Tibial nerve (tissue), 3 donors: ENCODE data around the gene VSTM2L.

ENCODE experiments used
- POLR2A ChIP-seq, 2 donors: fragments of 450-650 bp; IDR thresholded peaks; one replicate each; pipeline ENCODE4 v1.6.1; 2017; ENCODE audit warnings: antibody characterized with exemption in 2 of 2, mild to moderate bottlenecking in 2 of 2, moderate library complexity in 2 of 2
- TF ChIP-seq, protein P1 (sequence below), 5 experiments: fragments of 200-600 bp in 3 of 5; fragments of 450-650 bp in 2 of 5; sonication (generic) in 3 of 5; IDR thresholded peaks; one replicate each; pipeline ENCODE4 v1.5.1; 2016 to 2019; ENCODE audit warnings: antibody characterized with exemption in 5 of 5, mild to moderate bottlenecking in 3 of 5, moderate library complexity in 2 of 5

DNA sequence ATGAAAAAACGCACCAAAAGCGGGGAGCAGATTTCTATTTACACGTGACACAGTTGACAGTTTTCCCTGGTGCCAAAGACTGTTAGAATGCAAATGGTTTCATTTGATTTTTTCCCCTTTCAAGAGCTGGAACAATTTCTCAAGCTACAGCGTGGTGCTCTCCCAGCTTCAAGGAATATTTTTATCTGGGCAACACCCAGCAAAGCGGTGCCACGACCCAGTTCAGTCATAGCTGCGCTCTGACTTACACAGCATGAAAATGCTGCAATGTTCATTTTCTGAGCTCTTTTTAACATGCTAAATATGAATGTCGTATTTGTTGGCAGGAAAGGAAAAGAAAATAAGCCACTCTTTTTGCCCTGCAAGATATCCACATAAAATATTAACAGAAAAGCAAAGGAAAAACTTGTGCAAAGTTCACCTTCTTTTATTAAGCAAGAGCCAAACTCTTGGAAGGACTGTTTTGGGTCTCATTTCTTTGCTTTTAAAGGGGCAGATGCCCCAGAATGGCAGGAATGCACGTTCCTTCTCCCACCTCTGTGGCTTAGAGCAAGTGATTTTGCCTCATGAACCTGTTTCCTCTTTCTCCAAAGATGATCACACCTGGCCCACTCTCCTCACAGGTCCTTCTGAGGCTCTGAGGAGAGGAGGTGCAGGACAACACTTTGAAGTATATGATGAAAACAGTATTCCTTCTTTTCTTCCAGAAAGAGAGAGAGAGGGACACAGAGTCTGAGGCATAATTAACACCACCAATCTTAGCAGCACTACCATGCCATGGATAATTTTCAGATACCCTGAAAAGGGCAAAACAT, 83.3 kb downstream of the VSTM2L start:
- TF ChIP-seq, protein P1, sequence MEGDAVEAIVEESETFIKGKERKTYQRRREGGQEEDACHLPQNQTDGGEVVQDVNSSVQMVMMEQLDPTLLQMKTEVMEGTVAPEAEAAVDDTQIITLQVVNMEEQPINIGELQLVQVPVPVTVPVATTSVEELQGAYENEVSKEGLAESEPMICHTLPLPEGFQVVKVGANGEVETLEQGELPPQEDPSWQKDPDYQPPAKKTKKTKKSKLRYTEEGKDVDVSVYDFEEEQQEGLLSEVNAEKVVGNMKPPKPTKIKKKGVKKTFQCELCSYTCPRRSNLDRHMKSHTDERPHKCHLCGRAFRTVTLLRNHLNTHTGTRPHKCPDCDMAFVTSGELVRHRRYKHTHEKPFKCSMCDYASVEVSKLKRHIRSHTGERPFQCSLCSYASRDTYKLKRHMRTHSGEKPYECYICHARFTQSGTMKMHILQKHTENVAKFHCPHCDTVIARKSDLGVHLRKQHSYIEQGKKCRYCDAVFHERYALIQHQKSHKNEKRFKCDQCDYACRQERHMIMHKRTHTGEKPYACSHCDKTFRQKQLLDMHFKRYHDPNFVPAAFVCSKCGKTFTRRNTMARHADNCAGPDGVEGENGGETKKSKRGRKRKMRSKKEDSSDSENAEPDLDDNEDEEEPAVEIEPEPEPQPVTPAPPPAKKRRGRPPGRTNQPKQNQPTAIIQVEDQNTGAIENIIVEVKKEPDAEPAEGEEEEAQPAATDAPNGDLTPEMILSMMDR (IDR thresholded peaks at IDR 0.05) = no peak
- TF ChIP-seq POLR2A (IDR thresholded peaks at IDR 0.05) = no peak
